Kidney epithelial cell (primary cell): ENCODE data around the gene PMEPA1. TPM values are rescaled to one million over a fixed set of nuclear protein-coding genes. Genes with fewer than 3 reads are reported as not detected.

Source experiments
- DNase-seq: peaks from one replicate; pipeline ENCODE4 v3.0.0-alpha.2; 2010; ENCODE audit warnings: low read depth
- H3K27me3 ChIP-seq: 2 replicates; pipeline ENCODE4 v1.6.0; 2011; ENCODE audit warnings: low read length; ENCODE audit not compliant: control insufficient read depth, insufficient read depth
- H3K36me3 ChIP-seq: 2 replicates; pipeline ENCODE4 v1.5.1; 2011; ENCODE audit warnings: low read length; ENCODE audit not compliant: control insufficient read depth, insufficient read depth
- H3K4me3 ChIP-seq: 2 replicates; pipeline ENCODE4 v1.5.1; 2011; ENCODE audit warnings: low read depth, mild to moderate bottlenecking, control low read depth, low read length
- CTCF ChIP-seq: IDR thresholded peaks from 2 replicates; pipeline ENCODE4 v1.5.1; 2011; ENCODE audit warnings: mild to moderate bottlenecking, moderate library complexity, low read length, control low read depth, inconsistent platforms; ENCODE audit not compliant: insufficient read depth, poor library complexity, severe bottlenecking
- total RNA-seq: library from RNA; depleted of rRNA; stranded (reverse); fragments of >200 nt; gene quantifications from 2 replicates; pipeline ENCODE4 v1.2.3, GENCODE V29; 2015

PMEPA1 gene
- total RNA-seq, 1 donor from 2014 or later = 244 TPM

GRCh38 chr20:57650266-57650665, 59.5 kb downstream of the PMEPA1 start:
- DNase-seq = no peak
- TF ChIP-seq CTCF = no peak
- peaks cover 6% of the 10 kb centered on the region for H3K36me3 ChIP-seq
- H3K27me3 ChIP-seq = no peaks in the 10 kb centered on the region
- no peak overlapping the region for H3K4me3 ChIP-seq

- no peak for DNase-seq
- H3K36me3 ChIP-seq = peaks cover 6% of the 10 kb centered on the region
- no peak overlapping the region for H3K4me3 ChIP-seq
- no peak for TF ChIP-seq CTCF
- H3K27me3 ChIP-seq = no peaks in the 10 kb centered on the region
Observed at GRCh38 chr20:57649617-57650015, 60.2 kb downstream of the PMEPA1 start.

GRCh38 chr20:57648878-57649616, 60.8 kb downstream of the PMEPA1 start:
- Histone ChIP-seq H3K27me3 (no peaks in the 10 kb centered on the region), H3K36me3 (peaks cover 6% of the 10 kb centered on the region), H3K4me3 (no peak overlapping the region)
- no peak for DNase-seq
- TF ChIP-seq CTCF = no peak

- Histone ChIP-seq H3K4me3 (no peak overlapping the region), H3K36me3 (peaks cover 6% of the 10 kb centered on the region), H3K27me3 (no peaks in the 10 kb centered on the region)
- no peak for DNase-seq
- no peak for TF ChIP-seq CTCF
Observed at GRCh38 chr20:57647933-57648785, 61.7 kb downstream of the PMEPA1 start.

GRCh38 chr20:57647006-57647932, 62.5 kb downstream of the PMEPA1 start:
- Histone ChIP-seq H3K36me3 (peaks cover 2% of the 10 kb centered on the region), H3K4me3 (no peak overlapping the region), H3K27me3 (no peaks in the 10 kb centered on the region)
- TF ChIP-seq CTCF = no peak
- DNase-seq = no peak
